A673 (cell line): ENCODE results near the gene USP48. TPM values are rescaled to one million over a fixed set of nuclear protein-coding genes. Genes with fewer than 3 reads are reported as not detected.

Source experiments
- BruUV-seq: library from RNA; stranded (reverse); fragments of 400-500 nt; replicated peaks from 2 replicates; lab custom pipeline; 2021; lab: Mats Ljungman, UMichigan
- CTCF ChIA-PET: fragments of 300-600 bp; sonication (Branson Sonifier 250); formaldehyde crosslinking; loops from one replicate; lab custom pipeline; 2022; ENCODE audit warnings: antibody characterized with exemption; lab: Charles Lee
- POLR2A ChIA-PET: fragments of 300-600 bp; sonication (Branson Sonifier 250); formaldehyde crosslinking; loops from one replicate; lab custom pipeline; 2022; ENCODE audit warnings: antibody characterized with exemption; ENCODE audit not compliant: low non-redundant PET; lab: Charles Lee
- DNase-seq: peaks from one replicate; pipeline ENCODE4 v3.0.0-alpha.2; 2015; ENCODE audit warnings: low spot score
- H3K27ac ChIP-seq: fragments of 200-600 bp; sonication (generic); 2 replicates; pipeline ENCODE4 v1.5.1; 2016; ENCODE audit warnings: mixed run types, low read depth, mild to moderate bottlenecking, mixed read lengths, antibody characterized with exemption, low read length; ENCODE audit not compliant: poor library complexity, severe bottlenecking
- H3K27me3 ChIP-seq: fragments of 200-600 bp; sonication (generic); replicated peaks from 2 replicates; pipeline ENCODE4 v1.6.1; 2017; ENCODE audit warnings: mixed run types, low read depth, mild to moderate bottlenecking, mixed read lengths, antibody characterized with exemption, low read length; ENCODE audit not compliant: insufficient read depth, poor library complexity
- H3K36me3 ChIP-seq: fragments of 200-600 bp; sonication (generic); 2 replicates; pipeline ENCODE4 v1.6.1; 2016; ENCODE audit warnings: mixed run types, mild to moderate bottlenecking, mixed read lengths, antibody characterized with exemption, low read length; ENCODE audit not compliant: insufficient read depth, poor library complexity, severe bottlenecking
- H3K4me1 ChIP-seq: fragments of 200-600 bp; sonication (generic); 2 replicates; pipeline ENCODE4 v1.6.1; 2017; ENCODE audit warnings: mixed run types, mild to moderate bottlenecking, mixed read lengths, antibody characterized with exemption, low read length; ENCODE audit not compliant: insufficient read depth, poor library complexity, severe bottlenecking
- H3K4me3 ChIP-seq: fragments of 200-600 bp; sonication (generic); 2 replicates; pipeline ENCODE4 v1.5.1; 2016; ENCODE audit warnings: low read depth, mixed run types, mild to moderate bottlenecking, mixed read lengths, low read length; ENCODE audit not compliant: poor library complexity, severe bottlenecking
- H3K9me3 ChIP-seq: fragments of 200-600 bp; sonication (generic); 2 replicates; pipeline ENCODE4 v1.6.1; 2016; ENCODE audit warnings: mixed run types, low read depth, mild to moderate bottlenecking, mixed read lengths, antibody characterized with exemption, low read length; ENCODE audit not compliant: poor library complexity, severe bottlenecking
- EZH2 ChIP-seq: fragments of 200-600 bp; sonication (generic); IDR thresholded peaks from 2 replicates; pipeline ENCODE4 v1.6.1; 2017; ENCODE audit warnings: borderline replicate concordance, low read depth, mild to moderate bottlenecking, mixed read lengths, antibody characterized with exemption, low read length; ENCODE audit not compliant: poor library complexity, severe bottlenecking
- intact Hi-C: fragments of 100-400 bp; cut with micrococcal nuclease; formaldehyde crosslinking; loops from one replicate; pipeline ENCODE4 v1.10.0; 2022; ENCODE audit not compliant: unreplicated experiment
- total RNA-seq: library from RNA; stranded (reverse); gene quantifications from 2 replicates; pipeline ENCODE4 v1.2.3, GENCODE V29; 2021
- TF ChIP-seq, protein P1 (sequence below): fragments of 300-800, 200-600 bp; sonication (generic); conservative IDR thresholded peaks from 2 replicates; pipeline ENCODE4 v1.5.1; 2017; ENCODE audit warnings: low read depth, mild to moderate bottlenecking, antibody characterized with exemption, low read length, moderate library complexity, mixed read lengths

The USP48 gene
- total RNA-seq, 1 experiment from 2014 or later, result 74.1 TPM

DNA sequence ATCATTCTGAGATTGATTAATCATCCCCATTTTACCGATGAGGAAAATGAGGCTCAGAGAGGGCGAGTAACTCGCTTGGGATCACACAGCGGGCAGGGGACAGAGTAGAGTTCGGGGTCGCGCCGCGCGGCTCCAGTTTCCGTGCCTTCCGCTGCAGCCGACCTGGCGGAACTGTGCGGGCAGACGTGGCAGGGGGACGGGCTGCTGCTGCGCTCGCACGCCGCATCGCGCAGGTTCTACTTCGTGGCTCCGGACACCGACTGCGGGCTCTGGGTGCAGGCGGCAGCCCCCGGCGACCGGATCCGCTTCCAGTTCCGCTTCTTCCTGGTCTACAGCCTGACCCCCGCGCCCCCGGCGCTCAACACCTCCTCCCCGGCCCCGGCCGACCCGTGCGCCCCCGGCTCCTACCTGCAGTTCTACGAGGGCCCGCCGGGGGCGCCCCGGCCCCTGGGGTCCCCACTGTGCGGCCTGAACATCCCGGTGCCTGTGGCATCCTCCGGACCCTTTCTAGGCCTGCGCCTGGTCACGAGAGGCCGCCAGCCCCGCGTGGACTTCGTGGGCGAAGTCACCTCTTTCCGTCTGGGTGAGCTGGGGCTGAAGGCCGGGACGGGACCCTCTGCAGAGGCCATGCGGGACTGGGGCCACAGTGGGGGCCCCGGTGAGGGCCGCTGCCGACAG lies 31.4 kb upstream of the USP48 start:
- no TSS peak for BruUV-seq
- no peak for DNase-seq
- TF ChIP-seq EZH2, result no peak
- TF ChIP-seq, protein P1, sequence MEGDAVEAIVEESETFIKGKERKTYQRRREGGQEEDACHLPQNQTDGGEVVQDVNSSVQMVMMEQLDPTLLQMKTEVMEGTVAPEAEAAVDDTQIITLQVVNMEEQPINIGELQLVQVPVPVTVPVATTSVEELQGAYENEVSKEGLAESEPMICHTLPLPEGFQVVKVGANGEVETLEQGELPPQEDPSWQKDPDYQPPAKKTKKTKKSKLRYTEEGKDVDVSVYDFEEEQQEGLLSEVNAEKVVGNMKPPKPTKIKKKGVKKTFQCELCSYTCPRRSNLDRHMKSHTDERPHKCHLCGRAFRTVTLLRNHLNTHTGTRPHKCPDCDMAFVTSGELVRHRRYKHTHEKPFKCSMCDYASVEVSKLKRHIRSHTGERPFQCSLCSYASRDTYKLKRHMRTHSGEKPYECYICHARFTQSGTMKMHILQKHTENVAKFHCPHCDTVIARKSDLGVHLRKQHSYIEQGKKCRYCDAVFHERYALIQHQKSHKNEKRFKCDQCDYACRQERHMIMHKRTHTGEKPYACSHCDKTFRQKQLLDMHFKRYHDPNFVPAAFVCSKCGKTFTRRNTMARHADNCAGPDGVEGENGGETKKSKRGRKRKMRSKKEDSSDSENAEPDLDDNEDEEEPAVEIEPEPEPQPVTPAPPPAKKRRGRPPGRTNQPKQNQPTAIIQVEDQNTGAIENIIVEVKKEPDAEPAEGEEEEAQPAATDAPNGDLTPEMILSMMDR, result peak; percentile 49
- Histone ChIP-seq H3K27me3 (peaks cover 10% of the 10 kb centered on the region), H3K36me3 (no peaks in the 10 kb centered on the region), H3K27ac (no peak overlapping the region), H3K4me1 (no peaks in the 10 kb centered on the region), H3K9me3 (no peaks in the 10 kb centered on the region), H3K4me3 (no peak overlapping the region)
- ChIA-PET CTCF (no interaction called here), POLR2A (no interaction called here)
- intact Hi-C loops, result no loop called here

DNA sequence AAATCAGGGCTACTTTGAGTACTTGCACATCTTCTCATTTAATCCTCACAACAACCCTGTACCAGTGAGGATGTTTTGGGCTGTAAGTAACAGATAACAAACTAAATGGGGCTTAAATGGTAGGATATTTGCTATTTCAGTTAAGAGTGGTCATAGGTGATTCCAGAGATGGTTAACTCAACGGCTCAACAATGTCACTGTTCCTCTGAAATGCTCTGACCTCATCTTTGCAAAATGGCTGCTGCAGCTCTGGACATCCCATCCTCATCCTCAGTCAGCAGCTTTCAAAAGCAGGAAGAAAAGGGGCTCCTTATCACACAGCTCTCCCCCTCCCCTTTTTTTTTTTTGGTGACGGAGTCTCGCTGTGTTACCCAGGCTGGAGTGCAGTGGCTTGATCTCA lies 30.6 kb upstream of the USP48 start:
- no TSS peak for BruUV-seq
- CTCF ChIA-PET, result interaction anchor here (0.7 kb wide), 1 partner anchor 32 kb away, joined by 3 read pairs; no protein-coding TSS in a partner anchor
- intact Hi-C loops, result no loop called here
- Histone ChIP-seq H3K9me3 (no peaks in the 10 kb centered on the region), H3K4me3 (no peak overlapping the region), H3K27ac (no peak overlapping the region), H3K36me3 (no peaks in the 10 kb centered on the region), H3K4me1 (no peaks in the 10 kb centered on the region), H3K27me3 (peaks cover 10% of the 10 kb centered on the region)
- TF ChIP-seq, protein P1, result no peak
- no peak for TF ChIP-seq EZH2
- POLR2A ChIA-PET, result no interaction called here
- DNase-seq, result no peak

DNA sequence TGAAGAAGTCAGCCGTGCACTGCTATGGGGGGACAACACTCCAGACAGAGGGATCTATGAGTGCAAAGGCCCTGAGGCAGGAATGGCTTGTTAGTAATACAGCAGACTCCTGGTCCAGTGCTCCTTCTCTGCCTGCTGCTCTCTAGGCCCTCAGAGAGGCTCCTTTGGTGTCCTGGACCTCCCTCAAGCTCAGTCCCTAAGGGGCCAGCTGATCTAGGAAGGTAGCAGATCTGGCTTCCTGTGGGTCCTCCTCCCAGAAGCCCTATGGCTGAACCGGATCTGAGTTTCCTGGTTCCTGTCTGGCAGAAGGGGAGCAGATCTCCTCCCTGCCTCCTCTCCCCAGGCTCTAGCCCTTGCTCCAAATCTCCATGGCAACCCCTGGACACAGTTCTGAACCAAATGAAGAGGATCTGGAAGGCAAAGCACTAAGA lies 28.9 kb upstream of the USP48 start, which contains the start of gene LDLRAD2:
LDLRAD2 (plus strand) TSS at position 391 of the 431 bp plus-strand sequence. CDS start 187 bp downstream, outside the sequence.
- BruUV-seq, result no TSS peak
- no peak for TF ChIP-seq EZH2

More for the DNA sequence above, 28.9 kb upstream of the USP48 start, which contains the start of gene LDLRAD2:
- ChIA-PET POLR2A (no interaction called here), CTCF (no interaction called here)
- DNase-seq, result no peak
- Histone ChIP-seq H3K4me1 (no peaks in the 10 kb centered on the region), H3K27me3 (peaks cover 10% of the 10 kb centered on the region), H3K36me3 (no peaks in the 10 kb centered on the region), H3K27ac (no peak within 1 kb of the TSS), H3K9me3 (no peaks in the 10 kb centered on the region), H3K4me3 (no peak within 1 kb of the TSS)
- intact Hi-C loops, result no loop called here
